ENCODE results near the gene EPHA3. TPM values are rescaled to one million over a fixed set of nuclear protein-coding genes. Genes with fewer than 3 reads are reported as not detected.

EPHA3 gene
- total and polyA plus RNA-seq, 2 donors (not counting 1 experiment from before 2014, with no cell fraction given) = 0.01 TPM; not detected in 1

GRCh38 chr3:89275001-89275400 is 167.6 kb downstream of the EPHA3 start:
- Mint-ChIP-seq H3K9me3 (ENCODE audit: insufficient read depth) (no peaks in the 10 kb centered on the region), H3K27ac (no peak overlapping the region), H3K27me3 (no peaks in the 10 kb centered on the region), H3K4me1 (no peaks in the 10 kb centered on the region), H3K4me3 (no peak overlapping the region)
- H4K20me1 ChIP-seq (ENCODE audit: control insufficient read depth, insufficient read depth, low read length, poor library complexity, severe bottlenecking) = no peaks in the 10 kb centered on the region
- H3K36me3 ChIP-seq (replicated peaks in 1 of 2; ENCODE audit: control extremely low read depth in 1 of 2, control insufficient read depth in 1 of 2, extremely low read depth in 1 of 2, insufficient read depth in 2 of 2, low read length in 1 of 2) = no peaks in the 10 kb centered on the region
- WGBS (ENCODE audit: insufficient coverage) = no CpG with 5 or more reads among the region's 5 CpGs
- intact Hi-C loops (cut with micrococcal nuclease) = no loop called here
- POLR2A ChIA-PET = no interaction called here
- CTCF ChIA-PET = no interaction called here
- H3K4me2 ChIP-seq (replicated peaks; ENCODE audit: low read depth, low read length, poor library complexity, severe bottlenecking) = no peak overlapping the region
- DNase-seq (no peak), ATAC-seq (ENCODE audit: low read depth) (no peak)
- TF ChIP-seq CTCF (IDR thresholded peaks at IDR 0.05) = no peak
- no peak for TF ChIP-seq EZH2 (IDR thresholded peaks at IDR 0.05; ENCODE audit: borderline replicate concordance, insufficient read depth, low read depth, low read length, poor library complexity, severe bottlenecking)
- H3K27ac ChIP-seq (ENCODE audit: low read length in 2 of 2) = no peak overlapping the region
- no peak overlapping the region for H2AFZ ChIP-seq (ENCODE audit: insufficient read depth, low read depth, low read length, poor library complexity, severe bottlenecking)
- no peaks in the 10 kb centered on the region for H3K27me3 ChIP-seq (replicated peaks in 1 of 4; ENCODE audit: control extremely low read depth in 1 of 4, control insufficient read depth in 3 of 4, insufficient read depth in 4 of 4, low read length in 3 of 4)
- H3K4me1 ChIP-seq (ENCODE audit: control insufficient read depth in 2 of 2, insufficient read depth in 2 of 2, low read length in 2 of 2) = no peaks in the 10 kb centered on the region
- no peak overlapping the region for H3K9ac ChIP-seq (ENCODE audit: low read length)
- H3K4me3 ChIP-seq (ENCODE audit: control extremely low read depth in 1 of 5, extremely low read depth in 1 of 5, insufficient read depth in 1 of 5, low read depth in 2 of 5, low read length in 4 of 5) = no peak overlapping the region
- no peaks in the 10 kb centered on the region for H3K79me2 ChIP-seq (ENCODE audit: control insufficient read depth, insufficient read depth, low read length)
- no peaks in the 10 kb centered on the region for H3K9me3 ChIP-seq (ENCODE audit: control extremely low read depth in 1 of 3, control insufficient read depth in 2 of 3, insufficient read depth in 1 of 3, low read length in 2 of 3)

- Histone ChIP-seq H3K36me3 (replicated peaks in 1 of 2; ENCODE audit: control extremely low read depth in 1 of 2, control insufficient read depth in 1 of 2, extremely low read depth in 1 of 2, insufficient read depth in 2 of 2, low read length in 1 of 2) (no peaks in the 10 kb centered on the region), H4K20me1 (ENCODE audit: control insufficient read depth, insufficient read depth, low read length, poor library complexity, severe bottlenecking) (no peaks in the 10 kb centered on the region), H3K4me2 (replicated peaks; ENCODE audit: low read depth, low read length, poor library complexity, severe bottlenecking) (no peak overlapping the region), H3K27ac (ENCODE audit: low read length in 2 of 2) (no peak overlapping the region), H3K9ac (ENCODE audit: low read length) (no peak overlapping the region), H3K4me1 (ENCODE audit: control insufficient read depth in 2 of 2, insufficient read depth in 2 of 2, low read length in 2 of 2) (no peaks in the 10 kb centered on the region), H3K4me3 (ENCODE audit: control extremely low read depth in 1 of 5, extremely low read depth in 1 of 5, insufficient read depth in 1 of 5, low read depth in 2 of 5, low read length in 4 of 5) (no peak overlapping the region), H3K79me2 (ENCODE audit: control insufficient read depth, insufficient read depth, low read length) (no peaks in the 10 kb centered on the region), H3K27me3 (replicated peaks in 1 of 4; ENCODE audit: control extremely low read depth in 1 of 4, control insufficient read depth in 3 of 4, insufficient read depth in 4 of 4, low read length in 3 of 4) (no peaks in the 10 kb centered on the region), H3K9me3 (ENCODE audit: control extremely low read depth in 1 of 3, control insufficient read depth in 2 of 3, insufficient read depth in 1 of 3, low read length in 2 of 3) (no peaks in the 10 kb centered on the region), H2AFZ (ENCODE audit: insufficient read depth, low read depth, low read length, poor library complexity, severe bottlenecking) (no peak overlapping the region)
- H3K27me3 Mint-ChIP-seq = no peaks in the 10 kb centered on the region
- intact Hi-C loops (cut with micrococcal nuclease) = no loop called here
- TF ChIP-seq EZH2 (IDR thresholded peaks at IDR 0.05; ENCODE audit: borderline replicate concordance, insufficient read depth, low read depth, low read length, poor library complexity, severe bottlenecking) (no peak), CTCF (IDR thresholded peaks at IDR 0.05) (no peak)
- ChIA-PET POLR2A (no interaction called here), CTCF (no interaction called here)
- no peak for ATAC-seq (ENCODE audit: low read depth)
- DNase-seq = no peak
- H3K4me1 Mint-ChIP-seq = no peaks in the 10 kb centered on the region
- H3K4me3 Mint-ChIP-seq = no peak overlapping the region
- H3K27ac Mint-ChIP-seq = no peak overlapping the region
- no peaks in the 10 kb centered on the region for H3K9me3 Mint-ChIP-seq (ENCODE audit: insufficient read depth)
Observed at GRCh38 chr3:89276116-89276515, 168.7 kb downstream of the EPHA3 start.

Data from B cell (primary cell).